H1 (cell line): ENCODE measurements around the gene PRMT9. TPM values are rescaled to one million over a fixed set of nuclear protein-coding genes. Genes with fewer than 3 reads are reported as not detected.

ENCODE experiments used
- CTCF ChIA-PET: fragments of 300-600 bp; sonication (Branson Sonifier 250); formaldehyde crosslinking; loops from one replicate; lab custom pipeline; 2021; ENCODE audit not compliant: partially characterized antibody; lab: Charles Lee
- POLR2A ChIA-PET: fragments of 300-600 bp; sonication (Branson Sonifier 250); formaldehyde crosslinking; loops from one replicate; lab custom pipeline; 2021; ENCODE audit warnings: inconsistent platforms; ENCODE audit not compliant: partially characterized antibody; lab: Charles Lee
- DNase-seq, 2 experiments: peaks; one replicate each; pipeline versions ENCODE4 v3.0.0 to v3.0.0-alpha.2; 2010 to 2022; ENCODE audit warnings: low spot score in 2 of 2, low read depth in 1 of 2, mixed read lengths in 1 of 2
- FAIRE-seq: peaks from 2 replicates; lab custom pipeline; 2011; peaks lifted over from hg19 to GRCh38; lab: Jason Lieb, UNC
- H2AFZ ChIP-seq: 2 replicates; pipeline ENCODE4 v1.8.1; 2012; ENCODE audit warnings: low read length, inconsistent platforms
- H2AK5ac ChIP-seq: 2 replicates; pipeline ENCODE4 v1.6.1; 2013; ENCODE audit warnings: low read depth, low read length
- H2BK120ac ChIP-seq: replicated peaks from 2 replicates; pipeline ENCODE3; 2013; ENCODE audit warnings: low read depth, low read length, inconsistent platforms
- H2BK12ac ChIP-seq: 2 replicates; pipeline ENCODE4 v1.6.1; 2013; ENCODE audit warnings: low read depth, low read length
- H2BK15ac ChIP-seq: 2 replicates; pipeline ENCODE4 v1.6.1; 2013; ENCODE audit warnings: low read length
- H2BK20ac ChIP-seq: 2 replicates; pipeline ENCODE4 v1.6.1; 2013; ENCODE audit warnings: low read length
- H2BK5ac ChIP-seq: 2 replicates; pipeline ENCODE4 v1.6.1; 2013; ENCODE audit warnings: low read depth, low read length
- H3K14ac ChIP-seq: 2 replicates; pipeline ENCODE4 v1.6.1; 2013; ENCODE audit warnings: inconsistent platforms; ENCODE audit not compliant: insufficient read length
- H3K18ac ChIP-seq: 2 replicates; pipeline ENCODE4 v1.6.1; 2013; ENCODE audit warnings: low read length; ENCODE audit errors: extremely low read depth
- H3K23ac ChIP-seq: 2 replicates; pipeline ENCODE4 v1.6.1; 2013; ENCODE audit warnings: inconsistent platforms; ENCODE audit not compliant: insufficient read length
- H3K23me2 ChIP-seq: 2 replicates; pipeline ENCODE4 v1.6.1; 2013; ENCODE audit warnings: low read depth, low read length
- H3K27ac ChIP-seq: 2 replicates; pipeline ENCODE4 v1.6.1; 2011; ENCODE audit warnings: low read depth, low read length, inconsistent platforms
- H3K27me3 ChIP-seq, 4 experiments: replicated peaks in 1 of 4; 1 replicate in 1 of 4; 2 replicates in 3 of 4; pipeline versions ENCODE4 v1.6.1 to v1.8.1; 2011 to 2013; ENCODE audit warnings: low read length in 3 of 4, mild to moderate bottlenecking in 3 of 4, inconsistent platforms in 2 of 4, mixed read lengths in 2 of 4, moderate library complexity in 1 of 4; ENCODE audit not compliant: control insufficient read depth in 3 of 4, insufficient read depth in 3 of 4; ENCODE audit errors: extremely low read depth in 1 of 4
- H3K36me3 ChIP-seq, 4 experiments: 2 replicates each; pipeline versions ENCODE4 v1.6.1 to v1.8.1; 2011 to 2013; ENCODE audit warnings: mild to moderate bottlenecking in 4 of 4, low read length in 3 of 4, moderate library complexity in 2 of 4, control low read depth in 1 of 4, inconsistent platforms in 1 of 4; ENCODE audit not compliant: insufficient read depth in 4 of 4, control insufficient read depth in 2 of 4
- H3K4ac ChIP-seq: replicated peaks from 2 replicates; pipeline ENCODE3; 2013; ENCODE audit warnings: low read length, low read depth, mixed read lengths, inconsistent platforms; ENCODE audit not compliant: insufficient read length
- H3K4me1 ChIP-seq, 4 experiments: replicated peaks in 1 of 4; 1 replicate in 1 of 4; 2 replicates in 3 of 4; pipeline versions ENCODE4 v1.6.1 to v1.8.1; 2011 to 2013; ENCODE audit warnings: low read length in 3 of 4, inconsistent platforms in 2 of 4, mixed read lengths in 1 of 4; ENCODE audit not compliant: insufficient read depth in 4 of 4, control insufficient read depth in 3 of 4
- H3K4me2 ChIP-seq, 2 experiments: 2 replicates each; pipeline versions ENCODE4 v1.6.1 to v1.8.1; 2011 to 2013; ENCODE audit warnings: low read depth in 2 of 2, low read length in 2 of 2, control low read depth in 1 of 2, inconsistent platforms in 1 of 2, mild to moderate bottlenecking in 1 of 2; ENCODE audit not compliant: insufficient read depth in 1 of 2
- H3K4me3 ChIP-seq, 4 experiments: fragments of 200-600, 300-600 bp in 1 of 4; sonication (generic), shearing (Covaris generic), sonication (Bioruptor Twin) in 1 of 4; 2 replicates each; pipeline versions ENCODE4 v1.5.1 to v1.8.1; 2011 to 2016; ENCODE audit warnings: low read length in 4 of 4, low read depth in 3 of 4, control low read depth in 2 of 4, inconsistent platforms in 2 of 4, mild to moderate bottlenecking in 2 of 4, mixed read lengths in 1 of 4, moderate library complexity in 1 of 4; ENCODE audit not compliant: insufficient read depth in 2 of 4; ENCODE audit errors: extremely low read depth in 1 of 4
- H3K56ac ChIP-seq: replicated peaks from 2 replicates; pipeline ENCODE3; 2013; ENCODE audit warnings: low read depth, mild to moderate bottlenecking, mixed read lengths, low read length, inconsistent platforms; ENCODE audit not compliant: insufficient read length
- H3K79me1 ChIP-seq: 2 replicates; pipeline ENCODE4 v1.6.1; 2013; ENCODE audit warnings: low read depth, low read length, control low read depth
- H3K79me2 ChIP-seq, 2 experiments: 2 replicates each; pipeline versions ENCODE4 v1.6.1 to v1.8.1; 2012 to 2013; ENCODE audit warnings: low read length in 2 of 2, mild to moderate bottlenecking in 2 of 2, inconsistent platforms in 1 of 2; ENCODE audit not compliant: insufficient read depth in 2 of 2, control insufficient read depth in 1 of 2
- H3K9ac ChIP-seq, 4 experiments: replicated peaks in 1 of 4; 1 replicate in 1 of 4; 2 replicates in 3 of 4; pipeline versions ENCODE4 v1.6.1 to v1.8.1; 2011 to 2013; ENCODE audit warnings: low read depth in 3 of 4, low read length in 3 of 4, control low read depth in 2 of 4, mild to moderate bottlenecking in 2 of 4, moderate library complexity in 2 of 4, inconsistent platforms in 1 of 4; ENCODE audit errors: extremely low read depth in 1 of 4
- H3K9me3 ChIP-seq, 2 experiments: 2 replicates each; pipeline versions ENCODE4 v1.6.1 to v1.8.1; 2012 to 2013; ENCODE audit warnings: mild to moderate bottlenecking in 2 of 2, moderate library complexity in 2 of 2, control low read depth in 1 of 2, inconsistent platforms in 1 of 2, low read depth in 1 of 2, low read length in 1 of 2, mixed read lengths in 1 of 2; ENCODE audit not compliant: insufficient read depth in 2 of 2
- H4K20me1 ChIP-seq, 2 experiments: replicated peaks in 1 of 2; 2 replicates each; pipeline versions ENCODE3 to v1.8.1; 2011 to 2013; ENCODE audit warnings: inconsistent platforms in 2 of 2, low read length in 2 of 2, mild to moderate bottlenecking in 1 of 2; ENCODE audit not compliant: insufficient read depth in 2 of 2, control insufficient read depth in 1 of 2
- H4K5ac ChIP-seq: 2 replicates; pipeline ENCODE4 v1.6.1; 2013; ENCODE audit warnings: low read length, low read depth, mixed read lengths, inconsistent platforms; ENCODE audit not compliant: insufficient read length
- H4K8ac ChIP-seq: 2 replicates; pipeline ENCODE4 v1.8.0; 2013; ENCODE audit warnings: mild to moderate bottlenecking, moderate library complexity, low read length, inconsistent platforms; ENCODE audit not compliant: insufficient read depth; ENCODE audit errors: extremely low read depth
- H4K91ac ChIP-seq: replicated peaks from 2 replicates; pipeline ENCODE3; 2013; ENCODE audit warnings: low read length, mixed read lengths, inconsistent platforms; ENCODE audit not compliant: insufficient read length
- BACH1 ChIP-seq: IDR thresholded peaks from 2 replicates; pipeline ENCODE4 v1.6.1; 2012; ENCODE audit warnings: low read length, improper control_type of control experiment
- BRCA1 ChIP-seq: IDR thresholded peaks from 2 replicates; pipeline ENCODE4 v1.6.1; 2012; ENCODE audit warnings: low read depth, low read length, improper control_type of control experiment
- EGR1 ChIP-seq: IDR thresholded peaks from 2 replicates; pipeline ENCODE4 v1.6.1; 2011; ENCODE audit warnings: low read depth, low read length, borderline replicate concordance
- EP300 ChIP-seq, 2 experiments: IDR thresholded peaks; 1 replicate in 1 of 2; 2 replicates in 1 of 2; pipeline ENCODE4 v1.6.1; 2011 to 2012; ENCODE audit warnings: low read depth in 2 of 2, low read length in 2 of 2, mild to moderate bottlenecking in 2 of 2, borderline replicate concordance in 1 of 2, inconsistent platforms in 1 of 2, moderate library complexity in 1 of 2
- FOSL1 ChIP-seq: IDR thresholded peaks from 2 replicates; pipeline ENCODE4 v1.6.1; 2011; ENCODE audit warnings: mild to moderate bottlenecking, low read depth, low read length, moderate library complexity; ENCODE audit not compliant: insufficient read depth
- SIRT6 ChIP-seq: IDR thresholded peaks from one replicate; pipeline ENCODE4 v1.7.1; 2012; ENCODE audit warnings: low read length, inconsistent platforms
- TAF7 ChIP-seq: optimal IDR thresholded peaks from 2 replicates; pipeline ENCODE3; 2011; ENCODE audit warnings: low read depth, mild to moderate bottlenecking, inconsistent platforms, low read length, moderate library complexity, borderline replicate concordance
- USF2 ChIP-seq: IDR thresholded peaks from 2 replicates; pipeline ENCODE4 v1.6.1; 2011; ENCODE audit warnings: low read length, improper control_type of control experiment
- ZNF274 ChIP-seq: IDR thresholded peaks from 2 replicates; pipeline ENCODE4 v1.7.0; 2012; ENCODE audit warnings: low read length, borderline replicate concordance; ENCODE audit errors: extremely low read depth
- WGBS, 2 experiments: shearing (Covaris generic) in 1 of 2; methylation state at CpG; one replicate each; pipeline versions ENCODE4 v1.1.6 to v1.1.7; 2013 to 2015; ENCODE audit warnings: low lambda C conversion rate in 2 of 2, mixed read lengths in 2 of 2, inconsistent platforms in 1 of 2, low coverage in 1 of 2, missing lambda C conversion rate in 1 of 2; ENCODE audit not compliant: insufficient replicate concordance in 2 of 2, insufficient coverage in 1 of 2, insufficient read length in 1 of 2; ENCODE audit errors: extremely low coverage in 1 of 2, missing lambda C conversion rate in 1 of 2; 5-methylcytosine and 5-hydroxymethylcytosine counted together
- polyA plus RNA-seq, 7 experiments: library from polyadenylated mRNA; depleted of rRNA in 3 of 7; stranded (reverse) in 5 of 7; unstranded in 2 of 7; fragments of >200 nt in 5 of 7; fragments of 200-250 nt in 2 of 7; gene quantifications; 1 replicate in 5 of 7; 2 replicates in 1 of 7; 4 replicates in 1 of 7; pipeline versions ENCODE4 v1.2.1 to v1.2.3, GENCODE V29; 2011 to 2013; ENCODE audit warnings: missing spikeins in 2 of 7, mixed read lengths in 2 of 7
- total RNA-seq: library from RNA; stranded (reverse); fragmentation: NEBNext Ultra II Directional; extraction: Animal tissue kit (Norgen Biotek cat#: 25700); gene quantifications from 2 replicates; pipeline ENCODE4 v1.2.1, GENCODE V29; 2021
- TF ChIP-seq, protein P1 (sequence below), 3 experiments: IDR thresholded peaks; 1 replicate in 2 of 3; 2 replicates in 1 of 3; pipeline versions ENCODE4 v1.5.1 to v1.6.1; 2011; ENCODE audit warnings: low read length in 3 of 3, mild to moderate bottlenecking in 3 of 3, inconsistent platforms in 2 of 3, low read depth in 1 of 3, moderate library complexity in 1 of 3; ENCODE audit not compliant: insufficient read depth in 1 of 3; ENCODE audit errors: control extremely low read depth in 1 of 3

PRMT9 gene
- total and polyA plus RNA-seq, 2 of the 8 experiments (the other 6 are each of a cell fraction or from before 2014, with no cell fraction given) = 3.8 to 9.6 TPM

DNA sequence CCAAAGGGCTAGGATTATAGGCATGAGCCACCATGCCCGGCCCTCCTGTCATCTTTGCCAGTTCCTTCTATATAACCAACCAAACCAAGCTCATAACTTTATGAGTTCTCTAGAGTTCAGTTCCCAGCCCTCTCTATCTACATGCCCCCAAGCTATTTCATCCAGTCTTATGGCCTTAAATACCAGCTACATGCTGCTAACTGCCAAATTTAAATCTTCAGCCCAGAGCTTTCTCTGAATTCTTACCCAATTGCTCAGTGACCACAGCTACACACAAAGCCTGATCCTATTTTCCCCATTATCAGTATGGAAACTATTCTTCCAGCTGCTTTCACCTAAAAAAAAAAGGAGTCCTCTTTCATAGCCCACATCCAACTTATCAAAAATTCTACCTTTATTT is 43.6 kb downstream of the PRMT9 start:
- no peak overlapping the region for H2BK5ac ChIP-seq
- no peaks in the 10 kb centered on the region for H3K9me3 ChIP-seq
- H3K18ac ChIP-seq = no peak overlapping the region
- FAIRE-seq = no peak
- CTCF ChIA-PET = interaction anchor here (0.5 to 3.7 kb wide), 5 partner anchors 9 to 484 kb away, joined by 3 to 20 read pairs (median 4); no protein-coding TSS in a partner anchor
- DNase-seq = no peak
- no peaks in the 10 kb centered on the region; a peak in 2 of 4 replicates for H3K79me2 ChIP-seq
- H3K27ac ChIP-seq = no peak overlapping the region
- H2AK5ac ChIP-seq = no peak overlapping the region
- no peak overlapping the region for H3K4me3 ChIP-seq
- 100% methylated on average over 1 of the region's 1 CpG; no CpG with 5 or more reads in 1 of the 2 experiments for WGBS, 2 experiments
- no peaks in the 10 kb centered on the region for H4K20me1 ChIP-seq
- no peak overlapping the region for H3K4ac ChIP-seq
- H3K23me2 ChIP-seq = no peaks in the 10 kb centered on the region
- H3K27me3 ChIP-seq = no peaks in the 10 kb centered on the region
- H3K56ac ChIP-seq = no peak overlapping the region
- H3K14ac ChIP-seq = no peak overlapping the region
- H3K36me3 ChIP-seq = peaks cover 2 to 19% (median 5%) of the 10 kb centered on the region in 4 experiments; a peak in 4 of 8 replicates
- H2BK120ac ChIP-seq = no peak overlapping the region
- no peak overlapping the region for H4K91ac ChIP-seq
- H3K4me1 ChIP-seq = peaks cover 0 to 11% (median 1%) of the 10 kb centered on the region in 4 experiments; a peak in 2 of 7 replicates
- H2BK12ac ChIP-seq = no peak overlapping the region
- H3K79me1 ChIP-seq = no peaks in the 10 kb centered on the region
- H3K23ac ChIP-seq = no peak overlapping the region
- no peak overlapping the region for H3K4me2 ChIP-seq
- no peak overlapping the region for H3K9ac ChIP-seq
- H2BK15ac ChIP-seq = no peak overlapping the region
- POLR2A ChIA-PET = interaction anchor here (1.6 to 2.9 kb wide), 3 partner anchors 11 to 43 kb away, joined by 4 to 8 read pairs (median 4); no protein-coding TSS in a partner anchor
- H4K8ac ChIP-seq = no peak overlapping the region
- H4K5ac ChIP-seq = no peak overlapping the region
- H2AFZ ChIP-seq = no peak overlapping the region
- no peak overlapping the region for H2BK20ac ChIP-seq
- no peak for TF ChIP-seq TAF7
- no peak for TF ChIP-seq EGR1
- TF ChIP-seq EP300 (IDR thresholded peaks at IDR 0.05; ENCODE audit: borderline replicate concordance in 1 of 2, low read depth in 2 of 2, low read length in 2 of 2) = no peak
- no peak for TF ChIP-seq FOSL1
- TF ChIP-seq BRCA1 = no peak
- TF ChIP-seq ZNF274 = no peak
- TF ChIP-seq USF2 = no peak
- no peak for TF ChIP-seq SIRT6
- TF ChIP-seq, protein P1, sequence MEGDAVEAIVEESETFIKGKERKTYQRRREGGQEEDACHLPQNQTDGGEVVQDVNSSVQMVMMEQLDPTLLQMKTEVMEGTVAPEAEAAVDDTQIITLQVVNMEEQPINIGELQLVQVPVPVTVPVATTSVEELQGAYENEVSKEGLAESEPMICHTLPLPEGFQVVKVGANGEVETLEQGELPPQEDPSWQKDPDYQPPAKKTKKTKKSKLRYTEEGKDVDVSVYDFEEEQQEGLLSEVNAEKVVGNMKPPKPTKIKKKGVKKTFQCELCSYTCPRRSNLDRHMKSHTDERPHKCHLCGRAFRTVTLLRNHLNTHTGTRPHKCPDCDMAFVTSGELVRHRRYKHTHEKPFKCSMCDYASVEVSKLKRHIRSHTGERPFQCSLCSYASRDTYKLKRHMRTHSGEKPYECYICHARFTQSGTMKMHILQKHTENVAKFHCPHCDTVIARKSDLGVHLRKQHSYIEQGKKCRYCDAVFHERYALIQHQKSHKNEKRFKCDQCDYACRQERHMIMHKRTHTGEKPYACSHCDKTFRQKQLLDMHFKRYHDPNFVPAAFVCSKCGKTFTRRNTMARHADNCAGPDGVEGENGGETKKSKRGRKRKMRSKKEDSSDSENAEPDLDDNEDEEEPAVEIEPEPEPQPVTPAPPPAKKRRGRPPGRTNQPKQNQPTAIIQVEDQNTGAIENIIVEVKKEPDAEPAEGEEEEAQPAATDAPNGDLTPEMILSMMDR (IDR thresholded peaks at IDR 0.05; ENCODE audit: control extremely low read depth in 1 of 3, insufficient read depth in 1 of 3, low read depth in 1 of 3, low read length in 3 of 3) = no peak
- no peak for TF ChIP-seq BACH1
